Measurements from ENCODE around the gene TBC1D25.
"Not testable (repeated sequence)": the region's sequence is repeated elsewhere in the genome, so short reads cannot be mapped to it uniquely, and the experiment has no call there.

Gene TBC1D25

DNA sequence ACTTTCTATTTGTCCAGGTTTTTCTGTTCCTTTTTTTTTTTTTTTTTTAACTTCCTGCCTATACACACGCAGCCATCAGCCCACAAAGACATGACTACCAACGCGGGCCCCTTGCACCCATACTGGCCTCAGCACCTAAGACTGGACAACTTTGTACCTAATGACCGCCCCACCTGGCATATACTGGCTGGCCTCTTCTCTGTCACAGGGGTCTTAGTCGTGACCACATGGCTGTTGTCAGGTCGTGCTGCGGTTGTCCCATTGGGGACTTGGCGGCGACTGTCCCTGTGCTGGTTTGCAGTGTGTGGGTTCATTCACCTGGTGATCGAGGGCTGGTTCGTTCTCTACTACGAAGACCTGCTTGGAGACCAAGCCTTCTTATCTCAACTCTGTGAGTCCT lies 15.8 kb upstream of the TBC1D25 start:
- no peak for DNase-seq
- H2BK15ac ChIP-seq (ENCODE audit: low read depth, poor library complexity, severe bottlenecking) = no peak overlapping the region
- H2BK120ac ChIP-seq (ENCODE audit: low read depth, low read length) = no peak overlapping the region
- no peak overlapping the region for H3K14ac ChIP-seq (ENCODE audit: low read length in 2 of 2)
- H3K36me3 ChIP-seq (ENCODE audit: control insufficient read depth in 1 of 2, insufficient read depth in 2 of 2, low read depth in 1 of 2, low read length in 2 of 2) = peaks cover 19 to 24% of the 10 kb centered on the region in 2 experiments
- no peak overlapping the region for H2BK5ac ChIP-seq (ENCODE audit: low read depth, low read length, poor library complexity, severe bottlenecking)
- H3K27ac ChIP-seq (ENCODE audit: low read length, poor library complexity, severe bottlenecking) = no peak overlapping the region
- peaks cover 9% of the 10 kb centered on the region for H3K79me1 ChIP-seq (replicated peaks; ENCODE audit: low read length, poor library complexity, severe bottlenecking)
- H3K9ac ChIP-seq (ENCODE audit: low read length) = no peak overlapping the region
- H3K9me3 ChIP-seq (ENCODE audit: control insufficient read depth, low read length) = no peaks in the 10 kb centered on the region
- H3K23ac ChIP-seq (ENCODE audit: low read length in 2 of 2) = no peak overlapping the region
- H4K91ac ChIP-seq (ENCODE audit: low read length) = no peak overlapping the region
- H3K4me1 ChIP-seq (ENCODE audit: control insufficient read depth, insufficient read depth, low read depth, low read length) = peaks cover 2% of the 10 kb centered on the region
- no peak overlapping the region for H3K4ac ChIP-seq (ENCODE audit: low read depth in 1 of 2, low read length in 2 of 2)
- no peak overlapping the region for H4K8ac ChIP-seq (ENCODE audit: low read length)
- no peak overlapping the region for H2AK5ac ChIP-seq (ENCODE audit: low read length, severe bottlenecking)
- no peak overlapping the region for H2AFZ ChIP-seq (ENCODE audit: low read depth, low read length)
- H3K18ac ChIP-seq (ENCODE audit: low read depth in 1 of 2, low read length in 2 of 2) = peak overlapping the region in 1 of 2 experiments; percentile 76
- H3K4me2 ChIP-seq (ENCODE audit: low read length, poor library complexity, severe bottlenecking) = no peak overlapping the region
- no peak overlapping the region for H2BK12ac ChIP-seq (ENCODE audit: low read length in 2 of 2)
- H3K27me3 ChIP-seq (ENCODE audit: control insufficient read depth in 1 of 2, insufficient read depth in 1 of 2, low read length in 2 of 2) = peaks cover 0 to 5% of the 10 kb centered on the region in 2 experiments
- no peak overlapping the region for H3K4me3 ChIP-seq (ENCODE audit: insufficient read depth in 1 of 2, low read depth in 1 of 2, low read length in 2 of 2)
- 95% methylated on average over 5 of the region's 12 CpGs for WGBS

DNA sequence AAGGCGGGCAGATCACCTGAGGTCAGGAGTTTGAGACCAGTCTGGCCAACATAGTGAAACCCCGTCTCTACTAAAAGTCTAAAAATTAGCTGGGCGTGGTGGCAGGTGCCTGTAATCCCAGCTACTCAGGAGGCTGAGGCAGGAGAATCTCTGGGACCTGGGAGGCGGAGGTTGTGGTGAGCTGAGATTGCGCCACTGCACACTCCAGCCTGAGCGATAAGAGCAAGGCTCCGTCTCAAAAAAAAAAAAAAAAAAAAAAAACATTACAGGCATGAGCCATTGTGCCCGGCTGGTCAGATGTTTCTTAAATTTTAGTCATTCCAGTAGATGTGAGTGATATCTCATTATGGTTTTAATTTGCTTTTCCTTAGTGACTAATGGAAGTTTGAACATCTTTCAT lies 13.7 kb upstream of the TBC1D25 start:
- not testable (repeated sequence) for H3K4me1 ChIP-seq (ENCODE audit: control insufficient read depth, insufficient read depth, low read depth, low read length)

DNA sequence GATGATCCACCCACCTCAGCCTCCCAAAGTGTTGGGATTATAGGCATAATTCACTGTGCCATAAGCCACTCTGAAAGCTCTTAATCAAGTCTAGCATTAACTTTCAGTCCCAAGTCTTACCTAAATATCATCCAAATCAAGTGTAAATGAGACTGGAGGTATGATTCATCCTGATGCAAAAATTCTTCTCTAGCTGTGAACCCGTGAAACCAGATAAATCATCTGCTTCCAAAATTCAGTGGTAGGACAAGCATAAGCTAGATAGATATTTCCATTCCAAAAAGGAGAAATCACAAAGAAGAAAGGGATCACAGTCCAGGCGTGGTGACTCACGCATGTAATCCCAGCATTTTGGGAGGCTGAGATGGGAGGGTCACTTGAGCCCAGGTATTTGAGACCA lies 8.8 kb upstream of the TBC1D25 start:
- 94% methylated on average over 2 of the region's 3 CpGs for WGBS

More for the DNA sequence above, 13.7 kb upstream of the TBC1D25 start:
- not testable (repeated sequence) for H3K4me2 ChIP-seq (ENCODE audit: low read length, poor library complexity, severe bottlenecking); H3K27me3 ChIP-seq (ENCODE audit: control insufficient read depth in 1 of 2, insufficient read depth in 1 of 2, low read length in 2 of 2); H3K27ac ChIP-seq (ENCODE audit: low read length, poor library complexity, severe bottlenecking); H3K23ac ChIP-seq (ENCODE audit: low read length in 2 of 2); H3K4me3 ChIP-seq (ENCODE audit: insufficient read depth in 1 of 2, low read depth in 1 of 2, low read length in 2 of 2); H3K79me1 ChIP-seq (replicated peaks; ENCODE audit: low read length, poor library complexity, severe bottlenecking); H4K91ac ChIP-seq (ENCODE audit: low read length); H3K18ac ChIP-seq (ENCODE audit: low read depth in 1 of 2, low read length in 2 of 2); H3K9ac ChIP-seq (ENCODE audit: low read length); H2BK12ac ChIP-seq (ENCODE audit: low read length in 2 of 2); DNase-seq; H2AFZ ChIP-seq (ENCODE audit: low read depth, low read length); H2AK5ac ChIP-seq (ENCODE audit: low read length, severe bottlenecking); H2BK5ac ChIP-seq (ENCODE audit: low read depth, low read length, poor library complexity, severe bottlenecking); H3K14ac ChIP-seq (ENCODE audit: low read length in 2 of 2); H3K9me3 ChIP-seq (ENCODE audit: control insufficient read depth, low read length); H2BK120ac ChIP-seq (ENCODE audit: low read depth, low read length); H3K4ac ChIP-seq (ENCODE audit: low read depth in 1 of 2, low read length in 2 of 2); H2BK15ac ChIP-seq (ENCODE audit: low read depth, poor library complexity, severe bottlenecking); H4K8ac ChIP-seq (ENCODE audit: low read length)
- peaks cover 23 to 28% of the 10 kb centered on the region in 2 experiments for H3K36me3 ChIP-seq (ENCODE audit: control insufficient read depth in 1 of 2, insufficient read depth in 2 of 2, low read depth in 1 of 2, low read length in 2 of 2)
- WGBS = 100% methylated on average over 3 of the region's 8 CpGs

DNA sequence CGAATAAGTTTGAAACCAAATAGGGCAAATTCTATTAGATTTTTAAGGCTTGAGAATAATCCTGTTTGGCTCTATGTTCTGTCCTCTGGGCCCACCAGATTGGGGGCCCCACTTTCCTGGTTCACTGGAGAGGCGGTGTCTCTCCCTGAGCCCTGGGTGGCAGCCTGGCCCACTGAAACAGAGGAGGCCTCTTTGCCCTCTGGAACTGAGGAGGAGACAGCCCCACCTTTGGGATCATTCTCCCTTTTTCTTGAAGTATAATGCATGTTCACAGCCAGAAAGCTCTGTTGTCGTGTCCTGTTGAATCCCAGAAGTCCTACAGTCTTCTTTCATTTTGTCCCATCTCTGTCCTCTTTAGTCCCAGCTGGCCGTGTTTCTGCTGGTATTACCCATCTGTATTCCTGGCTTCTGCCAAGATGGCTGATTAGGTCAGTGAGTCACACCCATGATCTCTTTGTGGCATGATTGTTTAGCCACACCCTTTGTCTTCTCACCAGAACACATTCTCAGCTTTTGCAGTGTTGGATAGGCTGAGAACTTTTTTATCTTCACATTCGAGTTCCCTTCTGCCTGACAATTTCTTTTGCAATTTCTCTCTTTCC lies 8.1 kb upstream of the TBC1D25 start:
- no peak overlapping the region for H2BK15ac ChIP-seq (ENCODE audit: low read depth, poor library complexity, severe bottlenecking)
- no peak overlapping the region for H2BK12ac ChIP-seq (ENCODE audit: low read length in 2 of 2)
- H4K91ac ChIP-seq (ENCODE audit: low read length) = no peak overlapping the region
- DNase-seq = peak; percentile 63
- H2BK5ac ChIP-seq (ENCODE audit: low read depth, low read length, poor library complexity, severe bottlenecking) = no peak overlapping the region
- no peak overlapping the region for H3K4me3 ChIP-seq (ENCODE audit: insufficient read depth in 1 of 2, low read depth in 1 of 2, low read length in 2 of 2)
- H3K36me3 ChIP-seq (ENCODE audit: control insufficient read depth in 1 of 2, insufficient read depth in 2 of 2, low read depth in 1 of 2, low read length in 2 of 2) = peaks cover 20 to 25% of the 10 kb centered on the region in 2 experiments
- H3K79me1 ChIP-seq (replicated peaks; ENCODE audit: low read length, poor library complexity, severe bottlenecking) = peaks cover 5% of the 10 kb centered on the region
- H2AK5ac ChIP-seq (ENCODE audit: low read length, severe bottlenecking) = no peak overlapping the region
- no peak overlapping the region for H3K27ac ChIP-seq (ENCODE audit: low read length, poor library complexity, severe bottlenecking)
- peak overlapping the region in 1 of 2 experiments; percentile 48 for H3K18ac ChIP-seq (ENCODE audit: low read depth in 1 of 2, low read length in 2 of 2)
- H3K27me3 ChIP-seq (ENCODE audit: control insufficient read depth in 1 of 2, insufficient read depth in 1 of 2, low read length in 2 of 2) = peaks cover 0 to 5% of the 10 kb centered on the region in 2 experiments
- peak overlapping the region; percentile 35 for H4K8ac ChIP-seq (ENCODE audit: low read length)
- H3K9ac ChIP-seq (ENCODE audit: low read length) = peak overlapping the region; percentile 64
- no peaks in the 10 kb centered on the region for H3K9me3 ChIP-seq (ENCODE audit: control insufficient read depth, low read length)
- no peak overlapping the region for H2AFZ ChIP-seq (ENCODE audit: low read depth, low read length)
- no peak overlapping the region for H2BK120ac ChIP-seq (ENCODE audit: low read depth, low read length)
- H3K23ac ChIP-seq (ENCODE audit: low read length in 2 of 2) = no peak overlapping the region
- no peak overlapping the region for H3K14ac ChIP-seq (ENCODE audit: low read length in 2 of 2)
- 78% methylated on average over 5 of the region's 5 CpGs for WGBS
- H3K4ac ChIP-seq (ENCODE audit: low read depth in 1 of 2, low read length in 2 of 2) = no peak overlapping the region
- no peak overlapping the region for H3K4me2 ChIP-seq (ENCODE audit: low read length, poor library complexity, severe bottlenecking)
- peaks cover 1% of the 10 kb centered on the region for H3K4me1 ChIP-seq (ENCODE audit: control insufficient read depth, insufficient read depth, low read depth, low read length)

More for the DNA sequence above, 8.8 kb upstream of the TBC1D25 start:
- no peak for DNase-seq
- Histone ChIP-seq H3K9me3 (ENCODE audit: control insufficient read depth, low read length) (no peaks in the 10 kb centered on the region), H2BK15ac (ENCODE audit: low read depth, poor library complexity, severe bottlenecking) (no peak overlapping the region), H2BK120ac (ENCODE audit: low read depth, low read length) (no peak overlapping the region), H2BK12ac (ENCODE audit: low read length in 2 of 2) (no peak overlapping the region), H2AK5ac (ENCODE audit: low read length, severe bottlenecking) (no peak overlapping the region), H2BK5ac (ENCODE audit: low read depth, low read length, poor library complexity, severe bottlenecking) (no peak overlapping the region), H3K4me1 (ENCODE audit: control insufficient read depth, insufficient read depth, low read depth, low read length) (peaks cover 1% of the 10 kb centered on the region), H3K4ac (ENCODE audit: low read depth in 1 of 2, low read length in 2 of 2) (no peak overlapping the region), H3K27ac (ENCODE audit: low read length, poor library complexity, severe bottlenecking) (no peak overlapping the region), H3K18ac (ENCODE audit: low read depth in 1 of 2, low read length in 2 of 2) (no peak overlapping the region), H3K4me3 (ENCODE audit: insufficient read depth in 1 of 2, low read depth in 1 of 2, low read length in 2 of 2) (no peak overlapping the region), H3K79me1 (replicated peaks; ENCODE audit: low read length, poor library complexity, severe bottlenecking) (peaks cover 5% of the 10 kb centered on the region), H3K14ac (ENCODE audit: low read length in 2 of 2) (no peak overlapping the region), H3K36me3 (ENCODE audit: control insufficient read depth in 1 of 2, insufficient read depth in 2 of 2, low read depth in 1 of 2, low read length in 2 of 2) (peaks cover 20 to 28% of the 10 kb centered on the region in 2 experiments), H4K8ac (ENCODE audit: low read length) (no peak overlapping the region), H3K23ac (ENCODE audit: low read length in 2 of 2) (no peak overlapping the region), H3K27me3 (ENCODE audit: control insufficient read depth in 1 of 2, insufficient read depth in 1 of 2, low read length in 2 of 2) (peaks cover 0 to 5% of the 10 kb centered on the region in 2 experiments), H3K4me2 (ENCODE audit: low read length, poor library complexity, severe bottlenecking) (no peak overlapping the region), H3K9ac (ENCODE audit: low read length) (peak overlapping the region; percentile 64), H2AFZ (ENCODE audit: low read depth, low read length) (no peak overlapping the region), H4K91ac (ENCODE audit: low read length) (no peak overlapping the region)

All from mesenchymal stem cell (in vitro differentiated cells and primary cell).